Stimulated activated CD8-positive, alpha-beta memory T cell treated with anti-CD3 and anti-CD28 coated beads, Interleukin-4, amount 100 ng/mL, for 24 hours (primary cell): ENCODE data around the gene DSTN.

ENCODE experiments used
- DNase-seq: peaks from one replicate; pipeline ENCODE4 v3.0.0-alpha.2; 2020; ENCODE audit warnings: low read depth

DSTN gene

DNA sequence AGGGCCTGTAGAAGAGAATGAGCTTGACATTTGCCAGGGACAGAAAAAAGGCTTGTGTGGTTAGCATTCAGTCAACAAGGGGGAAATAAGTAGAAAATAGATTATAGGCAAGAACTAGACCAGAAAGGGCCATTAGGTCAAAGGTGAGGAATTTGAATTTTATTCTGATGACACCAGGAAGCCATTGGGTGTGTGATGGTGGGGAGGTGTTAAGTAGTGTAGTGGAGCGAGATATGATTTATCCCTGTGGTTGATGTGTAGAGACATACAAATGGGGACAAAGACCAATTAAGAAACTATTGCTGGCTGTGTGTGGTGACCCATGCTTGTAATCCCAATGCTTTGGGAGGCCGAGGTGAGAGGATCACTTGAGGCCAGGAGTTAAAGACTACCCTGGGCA lies 11.0 kb downstream of the DSTN start:
- DNase-seq, result no peak

DNA sequence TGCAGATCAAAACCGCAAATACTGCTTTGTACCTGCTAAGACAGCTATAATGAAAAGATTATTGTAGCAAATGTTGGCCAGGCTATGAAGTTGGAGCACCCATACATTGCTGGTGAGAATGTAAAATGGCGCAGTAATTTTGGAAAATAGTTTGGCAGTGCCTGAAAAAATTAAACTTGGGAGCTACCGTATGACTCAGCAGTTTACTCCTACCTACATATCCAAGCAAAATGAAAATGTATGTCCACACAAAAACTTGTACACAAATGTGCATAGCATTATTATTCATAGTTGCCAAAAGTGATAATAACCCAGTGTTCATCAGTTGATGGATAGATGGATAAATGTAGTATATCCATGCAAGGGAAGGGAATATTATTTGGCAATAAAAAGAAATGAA lies 13.3 kb downstream of the DSTN start:
- DNase-seq, result no peak

DNA sequence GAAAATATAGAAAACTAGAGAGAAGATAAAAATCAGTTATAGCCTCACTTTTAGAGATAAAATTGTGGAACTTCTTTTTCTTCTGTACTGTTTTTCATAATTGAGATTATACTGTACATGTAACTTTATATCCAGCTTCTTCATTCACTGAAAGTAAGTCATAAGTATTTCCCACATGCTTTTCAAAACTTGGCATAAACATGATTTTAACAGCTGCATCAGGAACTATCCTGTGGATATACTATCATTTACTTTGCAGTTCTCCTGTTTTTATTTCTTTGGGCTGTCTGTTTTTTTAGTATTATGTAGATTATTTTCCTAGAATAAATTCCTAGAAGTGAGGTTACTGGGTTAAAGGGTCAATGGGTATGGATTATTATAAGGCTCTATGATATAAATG lies 14.8 kb downstream of the DSTN start:
- no peak for DNase-seq

DNA sequence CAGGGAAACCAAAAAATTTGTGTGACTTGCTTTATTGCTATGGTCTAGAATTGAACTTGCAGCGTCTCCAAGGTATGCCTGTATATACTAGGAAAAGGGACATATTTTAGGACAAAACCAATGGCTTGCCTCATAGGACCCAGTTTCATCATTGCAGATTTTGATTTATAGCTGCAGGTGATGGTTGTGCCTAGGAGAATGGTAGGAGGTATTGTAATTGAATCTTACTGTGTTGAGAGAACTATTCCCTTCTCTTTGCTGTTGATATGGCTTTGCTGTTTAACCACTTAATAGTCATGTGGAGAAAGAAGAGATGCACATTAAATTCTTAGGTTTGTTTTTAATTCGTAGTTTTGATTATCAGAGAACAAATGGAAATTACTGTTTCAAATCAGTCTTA lies 16.4 kb downstream of the DSTN start:
- DNase-seq, result no peak

DNA sequence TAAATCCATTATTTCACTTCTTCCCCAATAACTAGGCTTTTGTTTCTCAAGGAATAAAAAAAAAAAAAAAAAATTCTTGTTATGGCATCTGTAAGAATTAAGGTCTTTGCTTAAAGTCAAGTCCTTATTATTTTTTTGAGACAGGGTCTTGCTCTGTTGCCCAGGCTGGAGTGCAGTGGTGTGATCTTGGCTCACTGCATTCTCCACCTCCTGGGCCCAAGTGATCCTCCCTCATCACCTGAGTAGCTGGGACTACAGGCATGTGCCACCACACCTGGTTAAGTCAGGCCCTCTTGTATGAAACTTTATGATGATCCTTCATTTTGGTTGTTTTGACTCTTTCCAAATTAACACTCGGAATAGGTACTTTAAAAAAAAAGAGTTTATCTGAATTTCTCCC lies 17.3 kb downstream of the DSTN start:
- DNase-seq, result no peak

DNA sequence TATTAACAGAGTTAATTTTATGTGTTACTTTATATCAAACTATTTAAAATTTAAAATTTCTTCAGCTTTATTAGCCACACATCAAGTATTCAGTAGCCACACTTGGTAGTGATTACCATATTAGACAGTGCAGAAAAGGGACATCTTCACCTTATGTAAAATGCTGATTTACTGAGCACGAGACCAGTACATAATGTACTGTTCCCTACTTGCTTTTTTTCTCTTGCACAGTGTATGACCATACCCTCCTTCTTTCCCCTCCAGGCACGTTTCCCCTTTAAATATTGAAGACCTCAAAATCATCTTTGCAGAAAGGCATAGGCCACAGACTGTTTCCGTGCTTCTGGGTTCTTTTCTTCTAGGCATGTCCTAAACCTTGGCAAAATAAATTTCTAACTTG lies 17.9 kb downstream of the DSTN start:
- DNase-seq, result no peak

DNA sequence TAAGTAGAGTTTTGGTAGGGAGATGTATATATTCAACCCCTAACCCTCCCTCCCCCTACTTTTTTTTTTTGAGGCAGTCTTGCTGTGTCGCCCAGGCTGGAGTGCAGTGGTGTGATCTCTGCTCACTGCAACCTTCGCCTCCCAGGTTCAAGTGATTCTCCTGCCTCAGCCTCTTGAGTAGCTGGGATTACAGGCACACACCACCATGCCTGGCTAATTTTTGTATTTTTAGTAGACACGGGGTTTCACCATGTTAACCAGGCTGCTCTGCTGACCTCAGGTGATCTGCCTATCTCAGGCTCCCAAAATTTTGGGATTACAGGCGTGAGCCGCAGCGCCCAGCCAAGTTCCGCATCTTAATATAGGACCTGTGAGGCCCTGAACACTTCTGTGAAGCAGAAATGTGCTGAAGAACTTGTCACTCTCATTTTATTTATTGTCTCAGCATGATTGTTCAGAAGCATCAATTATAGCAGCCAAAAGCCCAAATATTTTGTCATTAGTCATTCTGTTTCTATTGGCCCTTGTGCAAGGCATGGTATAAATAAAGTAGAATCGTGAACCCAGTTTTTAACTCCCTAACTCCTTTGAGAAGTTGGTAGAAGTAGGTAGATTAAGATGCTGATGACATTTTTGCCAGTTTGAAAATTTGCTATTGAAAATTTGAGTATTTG lies 19.4 kb downstream of the DSTN start:
- DNase-seq, result no peak

DNA sequence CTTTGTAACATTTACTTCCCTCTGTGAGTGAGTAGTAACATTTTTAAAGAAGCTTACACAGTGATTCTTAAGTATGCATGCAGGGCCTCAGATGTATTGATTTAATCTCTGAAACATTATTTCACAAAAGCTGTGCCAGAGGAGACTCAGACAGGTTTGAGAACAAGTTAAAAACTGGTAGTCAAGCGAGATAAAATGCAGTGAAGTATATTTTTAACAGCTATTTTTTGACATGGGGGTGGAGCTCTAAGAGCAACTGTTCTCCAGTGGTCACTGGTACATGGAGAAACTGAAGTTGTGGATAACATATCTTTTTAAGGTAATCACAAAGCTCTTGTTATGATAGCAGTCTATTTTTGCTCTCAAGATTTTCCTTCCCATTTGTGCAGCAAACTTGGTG lies 20.4 kb downstream of the DSTN start:
- no peak for DNase-seq

DNA sequence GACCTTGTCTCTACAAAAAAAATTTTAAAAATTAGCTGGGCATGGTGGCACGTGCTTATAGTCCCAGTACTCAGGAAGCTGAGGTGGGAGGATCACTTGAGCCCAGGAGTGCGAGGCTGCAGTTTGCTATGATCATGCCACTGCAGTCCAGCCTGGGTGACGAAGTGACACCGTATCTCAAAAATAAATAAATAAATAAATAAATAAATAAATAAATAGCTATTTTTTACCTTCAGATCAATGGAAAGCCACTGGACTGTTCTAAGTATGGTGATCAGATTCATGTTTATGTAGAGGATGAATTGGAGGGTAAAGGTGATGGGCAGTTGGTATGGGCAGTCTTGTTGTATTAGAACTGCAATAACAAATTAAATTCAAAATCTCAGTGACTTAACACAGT lies 24.0 kb downstream of the DSTN start:
- no peak for DNase-seq

DNA sequence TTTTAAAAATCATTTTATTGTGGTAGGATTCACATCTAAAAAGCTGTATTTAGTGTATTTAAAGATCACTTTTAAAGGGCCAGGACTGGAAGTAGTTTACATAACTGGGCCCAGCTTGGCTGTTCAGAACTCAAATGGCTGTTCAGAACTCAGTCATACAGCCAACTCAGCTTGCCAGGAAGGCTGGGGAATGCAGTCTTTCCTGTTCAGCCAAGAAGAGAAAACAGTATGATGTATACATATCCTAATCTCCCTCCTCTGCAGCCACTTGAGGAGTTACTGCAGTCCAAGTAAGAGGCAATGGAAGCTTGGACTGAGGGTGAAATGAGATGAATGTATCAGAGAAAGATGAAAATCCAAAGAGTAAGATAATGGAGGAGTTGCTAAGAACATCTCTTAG lies 24.6 kb downstream of the DSTN start:
- DNase-seq, result no peak

DNA sequence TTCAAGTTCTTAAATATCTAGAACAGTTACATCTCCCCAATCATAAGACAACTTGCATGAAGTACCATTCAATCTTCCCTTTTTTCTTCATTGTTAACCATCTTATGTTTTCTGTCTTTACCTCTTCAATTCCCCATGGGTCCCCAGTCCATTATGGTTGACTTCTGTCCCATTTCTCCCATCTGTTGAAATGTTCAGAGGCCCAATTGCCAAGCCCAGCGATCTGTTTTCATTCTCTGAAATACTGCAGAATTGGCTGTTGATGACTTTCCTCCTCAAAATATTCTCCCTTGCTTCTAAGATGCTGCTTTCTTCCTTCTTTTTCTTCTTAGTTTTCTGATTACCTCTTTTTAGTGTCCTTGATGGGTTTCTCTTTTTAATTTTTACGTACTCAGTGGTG lies 26.0 kb downstream of the DSTN start:
- no peak for DNase-seq

DNA sequence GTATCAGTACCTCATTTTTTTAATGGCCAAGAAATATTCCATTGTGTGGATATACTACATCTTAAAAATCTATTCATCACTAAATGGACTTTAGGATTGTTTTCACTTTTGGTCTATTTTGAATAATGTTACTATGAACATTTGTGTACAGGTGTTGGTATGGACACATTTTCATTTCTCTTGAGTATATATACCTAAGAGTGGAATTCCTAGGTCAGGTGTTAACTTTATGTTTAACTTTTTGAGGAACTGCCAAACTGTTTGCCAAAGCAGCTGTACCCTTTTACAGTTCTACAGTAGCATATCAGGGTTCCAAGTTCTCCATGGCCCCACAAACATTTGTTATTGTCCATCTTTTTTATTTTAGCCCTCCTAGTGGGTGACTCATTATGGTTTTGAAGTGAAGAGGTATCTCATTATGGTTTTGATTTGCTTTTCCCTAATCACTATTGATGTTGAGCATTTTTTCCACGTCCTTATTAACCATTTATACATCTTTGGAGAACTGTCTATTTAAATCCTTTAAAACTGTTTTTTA lies 28.2 kb downstream of the DSTN start:
- DNase-seq, result no peak

DNA sequence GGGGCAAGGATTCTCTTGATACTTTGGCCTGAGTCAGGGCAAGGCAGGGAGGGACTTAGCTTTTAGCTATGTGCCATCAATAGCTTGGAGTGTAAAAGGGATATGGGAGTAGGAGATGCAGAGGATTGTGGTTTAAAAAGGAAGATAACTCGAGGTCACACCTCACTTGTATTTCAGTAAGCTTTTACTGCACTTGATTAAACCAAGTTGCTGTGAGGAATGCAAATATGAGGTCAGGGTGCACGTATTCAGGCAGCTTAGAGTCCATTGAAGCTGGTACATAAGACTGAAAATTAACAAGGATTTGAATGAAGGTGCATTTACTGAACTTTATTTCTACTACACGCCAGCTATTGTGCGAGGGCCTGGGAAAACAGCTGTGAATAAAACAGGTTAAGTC lies 32.1 kb downstream of the DSTN start:
- no peak for DNase-seq

DNA sequence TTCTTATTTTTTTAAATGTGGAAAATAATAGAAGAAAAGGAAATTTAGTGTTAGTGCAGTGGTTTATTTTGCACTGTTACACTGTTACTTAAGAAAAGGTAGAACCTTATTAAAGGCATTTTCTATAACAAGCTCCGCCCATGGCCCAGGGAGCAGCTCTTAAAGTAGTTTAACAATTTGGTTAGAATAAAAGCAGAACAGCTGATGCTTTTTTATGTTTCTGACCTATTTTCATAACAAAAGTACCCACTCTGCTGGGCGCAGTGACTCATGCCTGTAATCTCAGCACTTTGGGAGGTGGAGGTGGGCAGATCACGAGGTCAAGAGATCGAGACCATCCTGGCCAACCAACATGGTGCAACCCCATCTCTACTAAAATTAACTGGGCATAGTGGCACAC lies 32.6 kb downstream of the DSTN start:
- no peak for DNase-seq

DNA sequence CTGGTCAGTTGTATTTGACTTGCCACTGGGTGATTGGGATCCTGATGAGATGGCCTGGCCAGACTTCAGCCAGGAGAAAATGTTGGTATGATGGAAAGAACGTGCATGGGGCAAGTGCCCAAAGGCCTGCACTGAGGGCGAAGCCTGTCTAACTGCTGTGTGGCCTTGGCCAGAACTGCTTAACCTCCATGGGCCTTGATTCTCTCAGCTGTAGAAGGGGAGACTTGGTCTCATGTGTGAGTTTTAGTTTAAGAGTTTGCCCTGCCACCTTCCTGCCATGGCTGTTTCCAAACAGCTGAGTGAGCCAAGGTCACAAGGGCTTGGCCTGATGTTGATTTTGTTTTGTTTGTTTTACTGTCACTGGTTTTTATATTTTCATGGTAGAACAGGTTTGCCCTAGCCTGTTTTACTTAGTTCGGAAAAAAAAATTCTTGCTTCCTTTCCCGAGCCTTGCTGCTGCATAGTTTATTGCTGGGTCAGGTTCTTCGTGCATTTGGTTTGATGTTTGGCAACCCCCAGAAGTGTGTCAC lies 35.3 kb downstream of the DSTN start:
- no peak for DNase-seq

DNA sequence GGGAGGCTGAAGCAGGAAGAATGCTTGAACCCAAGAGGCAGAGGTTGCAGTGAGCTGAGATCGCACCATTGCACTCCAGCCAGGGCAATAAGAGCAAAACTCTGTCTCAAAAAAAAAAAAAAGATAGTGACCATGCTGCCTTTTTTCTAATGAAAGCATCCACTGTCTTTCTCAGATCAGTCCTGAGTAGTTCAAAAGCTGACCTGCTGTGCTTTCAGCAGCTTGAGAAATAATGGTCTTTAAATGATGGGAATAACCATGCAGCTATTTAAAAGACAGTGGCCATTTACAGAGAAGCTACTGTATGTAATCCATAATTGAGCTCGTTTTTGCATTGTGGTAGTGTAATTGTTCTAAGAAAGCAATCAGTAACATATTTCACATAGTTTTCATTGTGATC lies 36.1 kb downstream of the DSTN start:
- DNase-seq, result no peak

DNA sequence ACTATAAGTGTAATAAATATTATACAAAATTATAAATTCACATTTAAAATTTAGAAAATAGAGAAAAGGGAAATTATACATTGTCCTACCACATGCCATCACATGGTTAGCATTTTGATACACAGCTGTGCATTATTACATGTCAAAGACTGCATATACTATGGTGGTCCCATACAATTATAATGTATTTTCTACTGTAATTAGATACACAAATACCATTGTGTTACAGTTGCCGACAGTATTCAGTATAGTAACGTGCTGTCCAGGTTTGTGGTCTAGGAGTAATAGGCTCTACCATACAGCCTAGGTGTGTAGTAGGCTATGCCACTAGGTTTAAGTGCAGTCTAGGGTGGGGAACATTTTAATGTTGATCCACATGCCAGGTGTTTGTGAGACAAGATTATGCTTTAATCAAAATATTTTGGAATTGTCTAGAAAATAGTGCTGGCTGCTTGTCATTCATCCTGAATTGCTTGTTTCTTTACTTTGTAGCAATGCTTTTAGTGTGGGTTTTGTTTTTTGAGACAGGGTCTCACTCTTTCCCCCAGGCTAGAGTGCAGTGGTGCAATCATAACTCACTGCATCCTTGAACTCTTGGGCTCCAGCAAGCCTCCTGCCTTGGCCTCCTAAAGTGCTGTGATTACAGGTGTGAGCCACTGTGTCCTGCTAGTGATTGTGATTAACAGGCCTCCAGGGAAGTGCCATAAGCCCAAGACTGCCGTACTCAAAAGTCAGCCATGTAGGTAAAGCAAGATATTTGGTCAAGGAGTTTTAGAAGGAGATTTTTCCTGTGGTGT lies 39.0 kb downstream of the DSTN start:
- DNase-seq, result no peak

DNA sequence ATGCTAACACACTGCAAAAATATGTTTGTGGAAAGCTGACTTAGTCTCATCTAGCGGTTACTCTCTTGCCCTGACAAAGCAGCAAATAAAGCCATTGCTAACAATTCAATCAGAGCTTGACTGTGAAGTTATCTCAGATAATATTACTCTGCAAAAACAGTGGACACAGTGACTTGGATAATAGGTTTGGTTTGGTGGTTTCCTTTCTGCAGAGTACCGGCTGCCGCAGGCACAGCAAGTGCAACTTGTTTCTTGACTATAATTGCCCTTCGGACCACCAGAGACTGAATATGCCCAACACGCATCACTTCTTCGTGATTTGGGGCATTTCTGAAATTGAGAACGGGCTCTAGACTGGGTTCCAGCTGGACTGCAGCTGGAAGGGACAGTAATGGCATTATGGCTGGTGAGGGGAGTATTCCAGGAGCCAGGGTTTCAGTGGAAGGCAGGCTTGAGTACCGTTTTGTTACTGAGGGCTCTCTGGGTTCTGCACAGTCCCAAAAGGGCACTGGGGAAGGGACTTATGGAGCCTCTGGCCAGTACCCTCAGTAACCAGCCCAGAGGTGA lies 40.0 kb downstream of the DSTN start:
- no peak for DNase-seq

DNA sequence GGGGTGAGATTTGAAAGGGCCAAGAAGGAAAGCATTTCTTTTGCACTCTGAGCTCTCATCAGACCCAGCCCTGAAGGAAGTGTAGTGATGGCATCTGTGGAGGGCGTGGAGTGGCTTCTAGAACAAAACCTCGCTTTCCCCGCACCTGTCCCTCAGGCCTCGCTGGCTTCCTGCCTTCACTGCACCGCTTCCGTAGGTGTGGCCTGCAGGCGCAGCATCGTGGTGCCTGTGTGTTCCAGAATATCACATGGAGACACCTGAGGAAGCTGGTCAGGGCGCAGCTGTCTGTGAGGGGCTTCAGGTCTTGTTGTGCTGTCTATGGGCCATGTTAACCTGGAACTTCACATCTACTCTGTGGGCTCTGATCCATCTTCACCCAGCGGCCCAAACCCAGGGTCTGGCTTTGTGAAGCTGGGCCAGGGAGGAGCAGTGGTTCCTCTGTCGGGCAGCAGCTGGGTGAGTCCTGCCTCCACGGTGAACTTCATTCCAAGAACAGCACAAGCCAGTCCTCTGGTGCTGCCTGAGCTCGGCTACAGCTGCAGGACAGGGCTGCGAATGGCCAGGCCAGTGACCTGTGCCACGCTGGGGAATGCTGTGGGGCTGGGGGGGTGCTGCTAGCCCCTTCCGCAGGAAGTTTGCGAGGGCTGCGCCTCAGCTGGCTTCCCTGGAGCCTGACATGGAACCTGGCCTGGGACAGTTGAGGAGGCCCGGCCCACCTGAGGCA lies 40.9 kb downstream of the DSTN start:
- no peak for DNase-seq

DNA sequence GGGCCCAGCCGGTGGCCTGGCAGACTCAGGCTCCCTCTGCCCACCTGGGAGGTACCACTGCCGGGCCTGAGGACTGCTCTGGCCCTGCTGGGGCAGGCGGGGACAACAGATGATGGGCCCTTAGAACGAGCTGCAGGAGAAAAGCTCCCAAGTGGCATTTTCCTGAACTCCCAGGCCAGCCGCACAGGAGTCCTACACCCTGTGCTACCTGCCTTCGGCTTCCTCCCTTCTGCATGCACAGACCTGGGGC lies 41.3 kb downstream of the DSTN start:
- DNase-seq, result no peak

DNA sequence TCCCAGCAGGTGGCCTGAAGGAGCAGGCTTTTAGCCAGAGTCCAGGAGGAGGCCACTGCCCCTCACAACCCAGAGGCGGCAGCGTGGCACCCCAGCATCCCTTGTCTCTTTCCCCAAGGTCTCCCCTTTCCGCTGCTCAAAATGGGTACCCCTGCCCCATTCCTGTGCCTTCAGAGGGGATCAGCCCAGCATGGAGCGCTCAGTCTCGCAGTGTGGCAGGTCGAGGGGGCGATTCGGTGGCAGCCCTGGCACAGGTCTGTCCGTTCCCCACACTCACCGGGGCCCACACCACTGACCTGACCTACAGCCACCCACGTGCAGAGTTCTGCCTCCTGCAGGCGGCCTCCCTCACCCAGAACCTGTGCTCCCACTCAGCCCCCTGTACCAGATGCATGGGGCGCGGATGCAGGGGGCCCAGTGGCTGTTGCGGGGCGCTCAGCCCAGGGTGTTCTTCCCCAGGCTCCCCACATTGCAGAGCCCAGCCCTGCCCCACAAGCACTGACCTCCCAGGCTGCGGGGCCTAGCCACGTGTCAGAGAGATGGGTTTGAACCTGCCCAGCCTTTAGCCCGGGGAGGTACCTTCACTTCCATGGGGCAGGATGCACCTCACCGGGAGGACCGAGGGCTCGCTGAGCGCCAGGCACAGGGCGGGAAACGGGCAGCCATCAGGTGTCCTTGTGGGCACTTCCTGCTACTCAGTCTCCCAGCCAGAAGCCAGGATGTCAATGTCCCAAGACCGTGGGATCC lies 41.8 kb downstream of the DSTN start:
- no peak for DNase-seq
